Measurements from ENCODE around the gene CSTF2T.

CSTF2T gene, protein sequence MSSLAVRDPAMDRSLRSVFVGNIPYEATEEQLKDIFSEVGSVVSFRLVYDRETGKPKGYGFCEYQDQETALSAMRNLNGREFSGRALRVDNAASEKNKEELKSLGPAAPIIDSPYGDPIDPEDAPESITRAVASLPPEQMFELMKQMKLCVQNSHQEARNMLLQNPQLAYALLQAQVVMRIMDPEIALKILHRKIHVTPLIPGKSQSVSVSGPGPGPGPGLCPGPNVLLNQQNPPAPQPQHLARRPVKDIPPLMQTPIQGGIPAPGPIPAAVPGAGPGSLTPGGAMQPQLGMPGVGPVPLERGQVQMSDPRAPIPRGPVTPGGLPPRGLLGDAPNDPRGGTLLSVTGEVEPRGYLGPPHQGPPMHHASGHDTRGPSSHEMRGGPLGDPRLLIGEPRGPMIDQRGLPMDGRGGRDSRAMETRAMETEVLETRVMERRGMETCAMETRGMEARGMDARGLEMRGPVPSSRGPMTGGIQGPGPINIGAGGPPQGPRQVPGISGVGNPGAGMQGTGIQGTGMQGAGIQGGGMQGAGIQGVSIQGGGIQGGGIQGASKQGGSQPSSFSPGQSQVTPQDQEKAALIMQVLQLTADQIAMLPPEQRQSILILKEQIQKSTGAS

DNA sequence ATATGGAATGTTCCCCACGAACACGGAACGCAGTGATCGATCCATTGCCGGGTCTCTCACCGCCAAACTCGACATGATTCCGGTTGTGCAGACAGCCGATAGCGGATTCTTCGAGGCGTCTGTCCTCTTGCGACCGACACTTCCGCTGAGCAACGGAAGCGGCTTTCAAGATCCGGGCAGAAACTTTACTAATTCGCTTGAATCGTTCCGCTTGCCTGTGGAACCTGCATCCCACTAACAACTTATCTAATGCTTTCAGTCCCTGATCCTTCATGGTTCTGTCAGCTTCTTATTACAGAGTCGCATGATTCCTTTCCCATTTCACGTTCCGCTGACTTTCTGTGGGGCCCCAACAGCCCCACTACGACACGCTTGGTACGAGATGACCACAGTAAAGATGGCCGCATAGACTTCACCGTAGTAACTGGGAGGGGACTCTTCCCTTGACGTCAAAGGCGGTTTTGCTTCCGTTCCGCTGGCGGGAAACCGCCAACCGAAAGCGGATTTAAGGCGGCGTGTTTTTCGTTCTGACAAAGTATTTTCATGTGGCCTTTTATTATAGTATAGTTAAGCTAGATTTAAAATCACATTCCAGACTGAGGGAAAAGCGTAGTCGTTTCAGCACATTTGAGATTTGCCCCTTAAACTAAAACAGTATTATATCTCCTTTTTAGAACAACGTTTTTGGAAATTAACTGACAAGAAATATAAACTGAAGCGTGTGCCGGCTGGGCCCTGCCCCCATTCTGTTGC, at the start of gene CSTF2T:
TSS of gene CSTF2T (minus strand) at position 121 of the 753 bp plus-strand sequence. CDS start at position 75, 46 bp downstream.
- peak; percentile 91 to 95 for DNase-seq

DNA sequence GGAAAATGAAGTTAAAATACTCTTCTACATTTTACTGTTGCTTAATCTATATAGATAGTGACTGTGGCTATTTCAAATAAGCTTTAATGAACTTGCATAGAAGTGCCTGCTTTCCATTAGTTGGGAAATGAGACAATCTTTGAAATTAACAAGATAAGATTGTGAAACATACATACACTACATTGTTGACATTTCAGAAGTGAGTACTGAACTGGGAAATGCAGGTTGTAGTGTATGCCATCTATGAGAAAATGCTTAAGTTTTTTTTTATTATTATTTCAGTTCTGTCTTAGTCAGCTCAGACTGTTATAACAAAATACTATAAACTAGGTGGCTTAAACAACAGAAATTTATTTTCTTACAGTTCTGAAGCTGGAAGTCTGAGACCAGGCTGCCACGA, 49.6 kb upstream of the CSTF2T start:
- DNase-seq = no peak

DNA sequence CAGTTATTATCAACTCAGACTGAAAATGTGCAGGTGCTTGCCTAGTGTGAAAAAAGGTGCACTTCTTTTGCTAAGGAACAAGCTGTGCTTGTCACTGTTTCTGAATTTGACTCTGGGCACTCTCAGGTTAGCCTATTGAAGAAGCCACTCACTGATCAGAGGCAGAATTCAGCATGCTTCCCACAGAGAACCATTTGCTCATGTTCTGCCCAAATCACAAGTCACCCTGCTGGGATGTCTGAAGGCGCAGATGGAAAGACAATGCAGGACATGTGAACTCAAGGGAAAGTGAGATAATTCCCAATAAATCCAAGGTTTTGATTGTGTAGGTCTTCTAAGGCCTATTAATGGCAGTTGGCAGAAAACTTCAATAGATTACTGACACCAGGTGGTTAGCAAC, 47.8 kb upstream of the CSTF2T start:
- no peak for DNase-seq

DNA sequence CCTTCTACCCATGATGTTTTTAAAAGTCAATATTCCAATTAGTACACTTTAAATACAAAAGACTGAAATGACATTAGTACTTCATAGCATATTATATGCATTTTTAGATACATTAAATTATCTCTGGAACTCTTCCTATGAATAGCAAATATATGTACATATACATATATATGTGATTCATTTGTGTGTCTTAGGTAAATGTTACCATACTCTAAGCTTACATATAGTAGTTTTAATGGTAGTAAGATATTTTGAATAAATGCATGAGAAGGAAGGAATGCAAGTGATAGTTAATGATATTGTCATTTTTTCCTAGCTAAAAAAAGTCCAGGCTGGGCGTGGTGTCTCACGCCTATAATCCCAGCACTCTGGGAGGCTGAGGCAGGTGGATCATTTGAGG, 46.0 kb upstream of the CSTF2T start:
- DNase-seq = no peak

DNA sequence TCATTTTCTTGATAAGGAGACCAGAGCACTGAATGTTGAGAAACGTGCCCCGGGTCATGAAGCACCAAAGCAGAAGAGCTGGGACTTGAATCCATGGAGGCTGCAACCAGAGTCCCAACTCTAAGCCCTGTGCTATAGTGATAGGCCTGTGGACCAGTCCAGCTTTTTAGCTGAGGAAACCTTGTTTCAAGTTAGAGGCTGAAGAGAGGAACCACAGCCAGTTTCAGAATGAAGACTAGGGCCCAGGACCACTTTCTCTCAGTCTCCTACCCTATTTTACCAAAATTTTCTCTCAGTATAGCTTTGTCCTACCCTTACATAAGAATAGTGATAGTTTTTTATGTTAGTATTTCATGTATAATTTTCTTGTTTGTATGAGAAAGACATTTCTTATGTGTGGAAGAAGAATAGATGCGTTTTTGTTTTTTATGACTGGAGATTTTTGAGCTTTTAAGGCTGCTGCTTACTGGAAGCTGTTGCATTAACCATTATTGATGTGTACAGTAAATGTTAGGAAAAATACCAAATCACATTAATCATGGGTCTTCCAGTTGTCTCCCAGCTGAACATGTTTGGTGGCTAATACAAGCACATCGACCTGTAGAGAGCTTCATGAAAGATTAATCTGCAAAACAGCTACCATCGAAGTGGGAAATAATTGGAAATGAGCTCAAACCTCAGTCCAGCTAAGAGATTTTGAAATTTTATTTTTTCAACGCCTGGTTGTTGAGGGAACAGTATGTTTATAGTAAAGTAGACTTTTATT, 45.0 kb upstream of the CSTF2T start:
- DNase-seq = no peak

DNA sequence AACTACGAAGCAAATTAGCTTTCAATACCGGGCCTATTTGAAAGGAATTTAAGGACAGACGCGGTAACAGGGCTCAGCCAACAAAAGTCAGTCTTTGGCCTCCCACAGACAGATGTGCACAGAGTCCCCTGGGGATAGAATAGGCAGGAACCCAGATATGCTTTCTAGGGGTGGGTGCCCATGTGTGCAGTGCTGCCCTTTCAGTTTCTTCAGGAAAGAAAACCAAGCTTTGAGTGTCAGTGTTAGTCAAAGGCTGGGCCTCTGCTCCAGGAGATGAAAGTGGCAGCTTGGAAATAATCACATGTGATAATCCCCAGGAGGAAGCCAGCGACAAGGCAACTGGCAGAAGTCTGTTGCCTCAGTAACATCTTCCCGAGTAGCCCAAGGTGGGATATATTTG, 43.8 kb upstream of the CSTF2T start:
- DNase-seq = no peak

DNA sequence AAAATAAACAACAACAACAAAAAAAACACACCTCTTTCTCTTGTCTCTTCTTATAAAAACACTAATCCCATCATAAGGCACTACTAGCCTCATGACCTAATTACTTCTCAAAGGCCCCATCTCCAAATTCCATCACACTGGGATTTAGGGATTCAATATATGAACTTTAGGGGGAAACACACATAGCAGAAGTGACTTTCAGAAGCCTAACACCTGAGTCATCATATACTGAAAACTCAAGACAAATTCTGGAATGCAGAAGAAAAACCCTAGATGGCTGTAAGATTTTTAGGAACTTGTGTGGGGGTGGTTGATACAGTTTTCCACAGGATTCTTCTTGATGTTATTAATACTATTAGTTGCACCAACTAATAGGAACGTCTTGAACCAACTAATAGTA, 33.7 kb upstream of the CSTF2T start:
- no peak for DNase-seq

DNA sequence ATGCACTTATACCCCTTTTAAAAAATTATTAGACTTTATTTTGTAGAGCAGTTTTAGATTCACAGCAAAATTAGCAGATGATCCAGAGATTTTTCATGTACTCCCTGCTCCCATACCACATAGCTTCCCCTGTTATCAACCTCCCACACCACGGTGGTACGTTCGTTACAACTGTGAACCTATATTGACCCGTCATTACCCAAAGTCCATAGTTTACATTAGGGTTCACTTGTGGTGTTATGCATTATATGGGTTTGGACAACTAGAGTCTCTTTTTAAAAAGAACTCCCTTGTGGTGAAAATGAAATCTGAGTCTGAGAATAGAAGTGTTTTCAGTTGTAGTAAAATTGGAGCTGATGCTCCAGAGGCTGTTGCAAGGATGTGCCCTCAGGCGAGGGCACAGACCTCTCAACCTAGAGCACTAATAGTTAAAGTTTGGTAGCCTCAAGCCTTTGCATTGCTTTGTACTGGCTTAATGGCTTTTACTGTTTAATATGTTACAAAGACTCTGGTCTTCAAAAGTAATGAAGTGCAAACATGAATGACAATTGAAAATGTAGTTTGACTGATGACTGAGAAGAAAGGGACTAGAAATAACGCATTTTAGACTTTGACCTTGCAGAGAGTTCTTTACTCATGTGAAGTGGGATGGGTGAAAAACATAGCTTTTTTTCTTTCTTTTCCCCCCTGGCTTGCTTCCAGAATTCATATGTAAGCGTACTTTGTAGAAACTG, 30.6 kb upstream of the CSTF2T start:
- DNase-seq = no peak

DNA sequence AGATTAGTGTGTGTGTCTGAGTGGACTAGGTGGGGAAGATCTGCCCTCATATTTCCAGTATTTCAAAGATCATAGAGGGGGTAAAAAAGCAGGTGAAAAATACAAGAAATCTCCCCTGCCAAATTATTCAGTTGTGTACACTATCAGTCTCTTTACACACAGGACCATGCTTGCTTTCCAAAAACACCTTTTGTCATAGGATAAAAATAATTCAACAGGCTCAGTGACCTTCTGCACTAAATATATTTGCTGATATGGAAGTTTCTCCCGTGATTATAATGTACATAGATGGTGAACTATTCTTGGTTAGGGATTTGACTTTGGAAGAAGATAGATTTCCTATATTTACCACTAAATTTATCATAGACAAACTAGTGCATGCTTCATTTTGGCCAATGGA, 24.6 kb upstream of the CSTF2T start:
- no peak for DNase-seq

DNA sequence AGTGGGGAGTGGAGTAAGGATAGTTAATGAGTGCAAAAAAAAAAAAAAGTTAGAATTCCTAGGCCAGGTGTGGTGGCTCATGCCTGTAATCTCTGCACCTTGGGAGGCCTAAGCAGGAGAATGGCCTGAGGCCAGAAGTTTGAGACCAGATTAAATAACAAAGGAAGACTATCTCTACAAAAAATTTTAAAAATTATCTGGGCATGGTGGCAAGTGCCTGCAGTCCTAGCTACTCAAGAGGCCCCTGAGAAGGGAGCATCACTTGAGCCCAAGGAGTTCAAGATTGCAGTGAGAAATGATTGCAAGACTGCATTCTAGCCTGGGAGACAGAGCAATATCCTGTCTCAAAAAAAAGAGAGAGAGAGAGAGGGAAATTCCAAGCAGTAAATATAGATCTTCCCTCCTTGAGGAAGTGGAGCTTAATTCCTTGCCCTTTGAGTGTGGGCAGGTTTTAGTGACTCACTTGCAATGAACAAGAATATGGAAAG, 19.5 kb upstream of the CSTF2T start:
- DNase-seq = no peak

DNA sequence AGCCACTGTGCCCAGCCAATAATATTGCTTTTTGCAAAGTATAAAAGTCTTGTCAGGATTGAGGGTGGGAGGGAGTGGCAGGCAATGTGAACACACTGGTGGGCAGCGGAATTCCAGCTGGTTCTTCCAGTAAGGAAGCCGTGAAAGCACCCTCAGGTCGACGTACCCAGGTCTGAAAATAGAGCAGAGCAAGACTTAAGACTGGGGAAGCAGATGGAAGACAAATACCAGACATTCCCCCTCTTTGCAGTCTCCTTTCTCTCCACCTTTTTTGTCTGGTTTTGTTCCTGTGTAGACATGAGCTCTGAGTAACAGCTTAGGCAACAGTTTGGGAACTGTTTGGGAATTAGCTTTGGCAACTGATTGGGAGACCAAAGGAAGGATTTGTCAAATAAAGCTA, 17.6 kb upstream of the CSTF2T start:
- no peak for DNase-seq

DNA sequence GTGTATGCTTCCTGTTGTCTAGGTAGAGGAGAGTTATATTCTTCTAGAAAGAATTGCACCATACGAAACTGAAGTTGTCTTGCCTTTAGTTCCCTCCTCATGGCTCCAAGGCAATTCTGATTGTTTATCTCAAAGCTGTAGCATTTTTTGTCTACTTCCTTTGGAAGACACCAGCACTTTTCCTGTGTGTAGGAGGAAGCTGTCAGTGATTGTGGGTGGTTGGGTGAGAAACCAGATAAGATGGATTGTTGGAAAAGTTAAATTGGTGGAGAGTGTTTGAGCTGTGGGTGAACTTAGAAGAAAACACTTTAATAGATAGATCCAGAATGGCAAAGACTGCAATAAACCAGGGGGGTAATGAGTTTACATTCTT, 12.1 kb upstream of the CSTF2T start:
- DNase-seq = no peak

DNA sequence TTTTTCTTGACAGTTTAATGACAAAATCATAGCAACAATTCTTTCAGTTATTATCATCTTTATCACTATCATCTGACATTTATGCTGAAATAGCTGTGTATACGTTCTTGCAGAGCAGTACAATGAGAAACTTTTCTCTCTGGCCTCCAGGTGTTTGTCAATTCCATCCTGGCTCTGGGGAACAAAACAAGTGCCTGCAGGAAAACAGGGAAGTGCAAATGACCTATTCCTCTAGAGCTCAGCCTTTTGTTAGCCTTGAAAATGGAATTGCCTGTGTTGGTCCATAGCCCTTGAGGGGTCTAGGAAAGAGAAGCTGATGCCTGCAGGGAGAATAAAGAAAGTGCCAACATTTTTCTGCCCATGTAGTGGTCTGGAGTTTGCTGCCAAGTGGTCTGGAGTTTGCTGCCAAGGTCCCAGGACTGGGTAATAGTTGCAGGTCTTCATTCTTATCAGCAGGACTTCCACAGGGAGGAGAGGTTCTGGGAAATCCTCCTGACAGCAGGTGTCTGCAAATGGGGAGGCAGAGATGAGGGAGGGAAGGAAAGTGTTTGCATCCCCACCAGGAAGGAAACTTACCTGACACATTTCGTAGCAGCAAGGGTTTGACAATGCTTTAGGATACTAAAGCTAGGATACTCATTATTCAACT, 10.1 kb upstream of the CSTF2T start:
- DNase-seq = no peak

DNA sequence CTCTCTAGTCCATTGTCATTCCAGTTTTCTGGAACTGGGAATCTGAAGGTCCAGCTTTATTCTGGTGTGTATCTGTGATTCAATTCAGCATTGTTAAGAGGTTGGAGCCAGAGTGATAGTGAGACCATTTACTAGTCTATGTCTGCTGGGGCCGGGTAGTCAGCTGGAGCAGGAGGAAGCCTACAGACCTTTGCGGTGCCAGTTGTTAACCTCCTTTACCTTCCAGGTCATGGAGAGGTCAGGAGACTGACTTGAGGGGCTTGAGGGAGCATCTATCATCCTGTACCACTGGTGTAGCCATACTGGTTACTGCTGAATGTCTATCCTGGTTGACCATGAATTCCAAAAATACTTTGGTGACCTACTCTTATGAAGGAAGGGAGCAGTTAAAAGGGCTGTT, 9.2 kb upstream of the CSTF2T start:
- no peak for DNase-seq

DNA sequence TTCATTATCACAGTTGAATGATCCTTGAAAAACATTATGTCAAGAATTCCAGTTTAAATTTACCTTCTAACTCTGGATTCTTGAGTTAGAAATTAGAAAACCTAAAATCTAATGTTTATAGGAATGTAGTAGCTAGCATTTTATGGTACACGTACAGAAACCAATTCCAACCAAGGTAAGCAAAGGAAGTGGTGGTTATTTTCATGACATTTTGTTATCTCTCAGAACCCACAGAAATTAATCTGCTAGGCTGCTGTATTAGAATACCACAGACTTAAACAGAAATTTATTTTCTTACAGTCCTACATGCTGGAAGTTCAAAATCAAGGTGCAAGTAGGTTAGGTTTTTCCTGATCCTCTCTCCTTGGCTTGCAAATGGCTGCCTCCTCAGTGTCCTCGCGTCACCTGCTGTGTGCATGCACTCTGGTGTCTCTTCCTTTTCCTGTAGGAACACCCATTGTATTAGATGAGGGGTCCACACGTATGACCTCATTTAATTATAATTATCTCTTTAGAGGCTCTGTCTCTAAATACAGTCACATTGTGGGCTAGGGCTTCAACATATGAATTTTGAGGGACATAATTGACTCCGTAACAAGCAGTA, 8.5 kb upstream of the CSTF2T start:
- no peak for DNase-seq

DNA sequence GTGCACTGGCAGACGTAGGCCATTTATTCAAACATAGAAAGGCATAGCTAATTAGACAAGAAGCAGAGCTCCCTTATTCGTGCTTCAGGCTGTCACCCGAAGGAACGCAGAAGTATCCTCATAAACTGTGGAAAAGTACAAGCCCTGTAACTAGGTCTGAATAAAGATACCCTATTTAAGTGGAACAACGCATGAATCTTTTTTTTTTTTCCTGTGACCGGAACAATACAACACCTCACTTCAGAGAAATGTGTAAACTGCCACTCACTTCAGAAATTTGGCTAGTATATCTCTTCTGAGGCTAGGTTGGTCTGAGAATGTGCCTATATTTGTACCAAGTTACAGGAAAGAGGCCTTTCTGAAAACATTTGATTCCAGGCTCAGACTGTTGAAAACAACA, 8.0 kb upstream of the CSTF2T start:
- DNase-seq = no peak

DNA sequence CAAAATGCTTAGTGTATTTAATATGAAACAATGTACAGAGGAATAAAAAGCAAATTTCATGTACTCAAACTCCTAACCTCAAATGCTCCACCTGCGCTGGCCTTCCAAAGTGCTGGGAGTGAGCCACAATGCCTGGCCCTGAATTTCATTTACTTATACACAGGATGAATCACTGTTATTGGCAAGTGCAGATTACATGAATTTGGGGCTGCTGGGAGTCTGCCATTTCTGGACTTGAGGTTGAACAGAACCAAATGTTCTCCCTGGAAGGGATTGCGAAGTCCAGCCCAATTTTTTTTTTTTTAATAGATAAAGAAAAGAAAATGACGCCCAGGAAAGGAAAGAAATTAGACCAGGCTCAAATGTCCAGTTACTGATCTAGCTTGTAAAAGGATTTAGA, 6.8 kb upstream of the CSTF2T start:
- no peak for DNase-seq

DNA sequence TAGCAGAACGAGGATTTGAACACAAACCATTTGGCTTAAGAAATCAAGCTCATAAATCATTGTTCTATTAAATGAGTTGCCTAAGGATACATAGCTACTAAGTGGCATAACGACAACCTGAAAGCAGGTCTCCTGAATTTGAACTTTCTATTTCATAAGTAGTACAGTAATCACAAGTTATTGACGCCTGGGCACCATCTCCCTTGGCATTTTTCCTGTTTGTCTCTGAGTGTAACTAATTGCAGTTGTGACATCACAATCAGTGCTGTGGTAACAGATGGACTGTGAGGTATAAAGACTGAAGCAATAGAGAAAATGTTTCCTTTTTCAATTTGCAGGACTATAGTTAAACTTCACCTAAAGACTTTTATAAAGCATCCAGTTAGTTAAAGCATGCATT, 6.4 kb upstream of the CSTF2T start:
- no peak for DNase-seq

DNA sequence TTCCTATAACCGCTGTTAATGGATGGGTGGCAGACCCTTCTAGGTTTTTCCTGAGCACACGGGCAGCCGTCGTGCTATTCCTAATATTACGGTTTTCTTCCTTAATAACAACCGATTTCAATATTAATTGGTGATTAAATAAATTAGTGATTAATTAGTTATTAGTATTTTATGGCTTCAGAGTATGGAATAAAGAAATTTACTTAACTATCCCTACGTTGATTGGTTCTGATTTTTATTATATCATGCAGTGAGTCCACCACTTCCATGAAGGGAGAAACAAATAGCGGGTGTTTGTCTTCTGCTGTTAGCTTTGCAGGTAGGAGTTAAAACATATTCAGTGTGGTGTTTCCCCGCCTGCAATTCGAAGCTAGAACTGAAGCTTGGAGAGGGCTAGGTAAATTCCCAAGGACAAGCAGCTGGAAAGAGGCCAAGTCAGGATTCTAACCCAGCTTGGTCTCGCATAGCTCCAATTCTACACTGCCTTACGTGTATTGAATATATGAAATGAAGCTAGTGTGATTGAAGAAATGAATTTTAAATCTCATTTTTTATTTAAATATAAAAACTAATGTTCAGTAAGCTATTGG, 928 bp upstream of the CSTF2T start:
- peak; percentile 10 to 49 for DNase-seq

DNA sequence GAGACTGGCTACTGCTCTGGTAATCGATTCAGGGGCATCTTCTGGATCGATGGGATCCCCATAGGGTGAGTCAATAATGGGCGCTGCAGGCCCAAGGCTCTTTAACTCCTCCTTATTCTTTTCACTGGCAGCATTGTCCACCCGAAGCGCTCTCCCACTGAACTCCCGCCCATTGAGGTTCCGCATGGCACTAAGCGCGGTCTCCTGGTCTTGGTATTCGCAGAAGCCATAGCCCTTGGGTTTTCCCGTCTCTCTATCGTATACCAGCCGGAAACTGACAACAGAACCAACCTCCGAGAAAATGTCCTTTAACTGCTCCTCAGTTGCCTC, 285 bp downstream of the CSTF2T start:
- DNase-seq = no peak

DNA sequence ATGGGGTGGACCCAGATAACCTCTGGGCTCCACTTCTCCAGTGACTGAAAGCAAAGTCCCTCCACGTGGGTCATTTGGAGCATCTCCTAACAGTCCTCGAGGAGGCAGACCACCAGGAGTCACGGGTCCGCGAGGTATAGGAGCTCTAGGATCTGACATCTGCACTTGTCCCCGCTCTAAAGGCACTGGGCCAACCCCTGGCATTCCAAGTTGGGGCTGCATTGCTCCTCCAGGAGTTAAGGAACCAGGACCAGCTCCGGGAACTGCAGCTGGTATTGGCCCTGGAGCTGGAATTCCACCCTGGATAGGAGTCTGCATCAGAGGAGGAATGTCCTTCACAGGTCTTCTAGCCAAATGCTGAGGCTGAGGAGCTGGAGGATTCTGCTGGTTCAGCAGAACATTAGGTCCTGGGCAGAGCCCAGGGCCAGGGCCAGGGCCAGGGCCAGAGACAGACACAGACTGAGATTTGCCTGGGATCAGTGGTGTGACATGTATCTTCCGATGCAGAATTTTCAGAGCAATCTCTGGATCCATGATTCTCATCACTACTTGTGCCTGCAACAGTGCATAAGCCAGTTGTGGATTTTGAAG, 827 bp downstream of the CSTF2T start:
- DNase-seq = no peak

All from CD4-positive, alpha-beta T cell treated with Interferon alpha-2 for 1 hour (primary cell).